NCI-H446 (cell line): ENCODE measurements around the gene RAB37.

ENCODE experiments used
- DNase-seq, 2 experiments: peaks; one replicate each; lab custom pipeline; 2025; lab: John Stamatoyannopoulos, UW

Gene RAB37, protein sequence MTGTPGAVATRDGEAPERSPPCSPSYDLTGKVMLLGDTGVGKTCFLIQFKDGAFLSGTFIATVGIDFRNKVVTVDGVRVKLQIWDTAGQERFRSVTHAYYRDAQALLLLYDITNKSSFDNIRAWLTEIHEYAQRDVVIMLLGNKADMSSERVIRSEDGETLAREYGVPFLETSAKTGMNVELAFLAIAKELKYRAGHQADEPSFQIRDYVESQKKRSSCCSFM

DNA sequence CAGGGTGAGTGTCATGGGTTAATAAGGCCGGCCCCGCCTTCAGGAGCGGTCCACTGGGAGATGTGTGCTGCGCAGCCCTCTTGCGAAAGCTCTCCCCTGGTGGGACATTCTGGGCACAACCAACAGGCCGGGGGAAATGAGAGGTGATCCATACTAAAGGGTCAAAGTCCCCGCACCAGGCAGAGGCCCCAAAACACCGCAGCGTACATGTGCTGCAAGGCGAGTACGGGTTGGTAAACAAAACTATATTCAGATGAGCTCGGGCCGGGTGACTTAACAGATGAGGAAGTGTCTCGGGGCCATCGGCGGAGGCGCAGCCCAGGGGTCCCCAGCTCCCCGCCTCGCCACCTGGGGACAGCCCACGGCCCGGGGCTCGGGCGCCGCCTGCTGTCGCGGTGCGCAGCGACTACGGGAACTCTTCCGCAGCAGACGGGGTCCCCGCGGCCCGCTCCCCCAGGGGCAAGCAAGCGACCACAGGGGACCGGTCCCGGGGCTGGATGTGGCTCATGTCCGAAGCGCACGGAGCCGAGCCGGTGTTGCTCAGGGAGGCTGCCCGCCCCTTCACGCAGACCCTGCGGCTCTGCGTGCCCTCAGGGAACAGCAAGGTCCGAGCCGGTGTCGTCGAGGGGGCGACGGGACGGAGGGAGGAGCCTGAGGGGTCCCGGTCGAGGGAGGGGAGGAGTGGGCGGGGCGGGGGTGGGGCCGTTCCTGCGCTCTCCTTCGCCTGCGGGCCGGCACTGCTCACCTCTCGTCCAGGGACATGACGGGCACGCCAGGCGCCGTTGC, at the start of gene RAB37:
RAB37 (plus strand) TSS at position 744 of the 786 bp plus-strand sequence; CDS start at position 761, 17 bp downstream.
- no peak for DNase-seq

DNA sequence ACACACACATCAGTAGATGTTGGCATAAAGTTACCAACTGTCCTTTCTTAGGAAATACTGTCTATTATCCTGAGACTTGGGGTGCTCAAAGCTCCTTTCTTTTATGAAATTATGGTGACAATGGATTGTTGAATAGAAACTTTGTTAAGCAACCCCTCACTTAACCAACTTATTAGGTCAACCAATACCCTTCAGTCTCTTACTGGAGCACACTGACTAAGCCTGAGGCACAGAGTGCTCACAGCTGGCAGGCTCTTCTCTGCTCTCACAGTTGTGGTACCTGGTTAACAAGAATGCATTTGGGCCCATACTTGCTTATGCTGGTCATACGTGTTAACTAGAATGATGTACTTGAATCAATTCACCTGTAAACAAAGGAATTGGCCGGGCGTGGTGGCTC, 49.2 kb upstream of the RAB37 start:
- no peak for DNase-seq

DNA sequence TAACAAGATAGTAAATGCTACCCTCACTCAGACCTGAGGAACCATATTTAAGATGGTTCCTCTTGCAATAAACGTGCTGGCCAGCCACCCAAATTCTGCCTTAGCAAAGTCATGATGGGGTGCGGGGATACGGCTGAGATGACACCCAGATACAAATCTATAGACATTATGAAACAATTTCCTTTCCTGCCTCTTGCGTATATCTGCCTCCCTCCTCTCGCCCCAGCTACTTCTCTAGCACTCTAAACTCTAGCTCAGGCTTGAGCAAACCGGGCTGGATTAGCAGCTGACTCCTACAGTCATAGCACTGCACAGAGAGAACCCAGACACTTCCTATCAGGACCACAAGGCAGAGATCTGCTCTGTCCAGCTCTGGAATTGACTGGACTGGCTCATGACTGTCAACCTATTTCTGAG, 46.6 kb upstream of the RAB37 start:
- no peak for DNase-seq

DNA sequence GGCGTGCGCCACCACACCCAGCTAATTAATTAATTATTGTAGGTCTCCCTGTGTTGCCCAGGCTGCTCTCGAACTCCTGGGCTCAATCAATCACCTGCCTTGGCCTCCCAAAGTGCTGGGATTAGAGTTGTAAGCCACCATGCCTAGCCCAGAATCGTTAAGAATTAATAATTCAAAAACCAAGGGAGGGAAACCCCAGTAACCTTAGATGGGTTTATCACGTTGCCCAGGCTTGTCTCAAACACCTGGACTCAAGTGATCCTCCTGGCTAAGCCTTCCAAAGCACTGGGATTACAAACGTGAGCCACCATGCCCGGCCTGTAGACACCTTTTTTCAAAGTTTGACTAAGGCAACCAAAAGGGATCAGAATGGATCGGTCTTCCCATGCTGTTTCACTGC, 45.9 kb upstream of the RAB37 start:
- no peak for DNase-seq

DNA sequence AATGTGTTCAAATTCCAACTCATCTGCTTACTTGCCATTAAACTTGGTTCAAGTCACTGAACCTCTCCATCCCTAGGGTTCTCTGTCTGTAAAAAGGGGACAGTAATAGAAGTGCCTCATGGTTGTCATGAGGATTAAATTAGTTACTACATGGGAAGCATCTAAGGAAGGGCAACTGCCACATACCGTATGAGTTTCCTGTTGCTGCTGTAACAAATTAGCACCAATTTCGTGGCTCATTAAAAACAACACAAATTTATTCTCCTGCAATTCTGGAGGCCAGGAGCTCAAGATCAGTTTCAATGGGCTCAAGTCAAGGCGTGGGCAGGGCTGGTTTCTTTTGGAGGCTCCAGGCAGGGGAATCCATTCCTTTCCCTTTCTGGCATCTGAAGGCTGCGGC, 43.0 kb upstream of the RAB37 start:
- no peak for DNase-seq

DNA sequence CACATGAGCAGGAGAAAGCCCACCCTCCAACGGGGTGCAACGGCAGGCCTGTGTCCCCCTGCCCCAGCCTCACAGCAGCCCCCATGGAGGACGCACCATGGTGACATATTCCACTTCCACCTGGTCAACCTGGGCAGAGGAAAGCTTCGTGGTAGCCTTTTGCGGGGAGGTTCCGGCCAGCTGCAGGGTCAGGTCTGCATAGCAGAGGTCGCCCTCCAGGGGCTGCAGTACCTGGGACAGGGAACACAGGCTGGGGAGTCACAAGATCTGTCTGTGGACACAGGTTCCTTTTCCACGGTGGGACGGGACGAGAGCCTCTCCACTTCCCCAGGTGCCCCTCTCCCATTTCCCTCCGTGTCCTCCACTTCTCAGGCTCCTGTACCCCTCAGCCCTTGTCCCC, 41.4 kb upstream of the RAB37 start:
- no peak for DNase-seq

DNA sequence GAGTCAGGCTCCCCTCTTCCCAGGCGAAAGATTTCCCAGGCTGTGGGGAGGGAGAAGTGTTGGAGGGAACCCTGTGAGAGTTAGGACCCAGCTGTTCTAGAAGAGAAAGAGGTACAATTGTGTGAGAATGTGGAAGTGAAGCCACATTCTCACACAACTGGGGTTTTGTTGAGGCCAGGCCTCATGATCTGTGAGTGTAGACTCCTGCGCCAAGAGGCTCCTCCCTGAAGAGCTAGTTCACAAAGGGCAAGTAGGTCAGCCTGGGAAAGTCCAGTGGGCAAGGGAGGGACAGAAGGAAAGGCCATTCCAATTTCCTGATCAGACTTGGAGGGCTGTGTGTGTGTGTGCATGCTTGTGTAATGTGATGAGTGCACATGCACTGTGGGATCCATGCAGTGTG, 39.5 kb upstream of the RAB37 start:
- DNase-seq: no peak

DNA sequence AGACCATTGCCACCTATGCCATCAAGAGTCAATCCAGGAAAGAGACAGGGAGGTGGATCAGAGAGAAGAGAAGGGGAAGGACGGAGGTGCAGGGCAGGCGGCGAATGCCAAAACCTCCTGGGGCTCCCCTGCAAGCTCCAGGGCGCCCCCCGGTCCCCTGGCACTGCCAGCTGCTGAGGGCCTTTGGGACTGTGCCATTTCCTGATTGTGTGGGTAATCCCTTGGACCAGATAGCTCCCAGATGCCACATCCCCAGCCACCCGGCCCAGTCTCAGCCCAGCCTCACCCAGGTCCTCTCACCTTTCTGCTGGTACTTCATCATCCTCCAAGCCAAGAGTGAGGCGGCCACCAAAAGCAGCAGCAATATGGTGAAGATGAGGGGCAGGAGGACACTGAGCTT, 39.0 kb upstream of the RAB37 start:
- no peak for DNase-seq

DNA sequence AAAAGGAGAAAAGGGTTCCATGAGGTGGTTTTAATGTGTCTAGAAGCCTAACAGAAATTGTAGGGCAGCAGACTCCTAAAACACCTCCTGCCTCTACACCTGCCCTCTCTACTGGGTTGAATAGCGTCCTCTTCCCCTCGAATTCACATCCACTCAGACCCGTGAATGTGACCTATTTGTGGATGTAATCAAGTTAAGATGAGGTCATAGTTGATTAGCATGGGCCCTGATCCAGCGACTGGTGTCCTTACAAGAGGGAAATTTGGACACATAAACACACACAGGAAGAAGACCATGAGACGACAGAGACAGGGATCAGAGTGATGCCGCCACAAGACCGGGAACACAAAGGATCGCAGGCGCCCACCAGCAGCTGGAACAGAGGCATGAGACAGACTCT, 37.8 kb upstream of the RAB37 start:
- DNase-seq: no peak

DNA sequence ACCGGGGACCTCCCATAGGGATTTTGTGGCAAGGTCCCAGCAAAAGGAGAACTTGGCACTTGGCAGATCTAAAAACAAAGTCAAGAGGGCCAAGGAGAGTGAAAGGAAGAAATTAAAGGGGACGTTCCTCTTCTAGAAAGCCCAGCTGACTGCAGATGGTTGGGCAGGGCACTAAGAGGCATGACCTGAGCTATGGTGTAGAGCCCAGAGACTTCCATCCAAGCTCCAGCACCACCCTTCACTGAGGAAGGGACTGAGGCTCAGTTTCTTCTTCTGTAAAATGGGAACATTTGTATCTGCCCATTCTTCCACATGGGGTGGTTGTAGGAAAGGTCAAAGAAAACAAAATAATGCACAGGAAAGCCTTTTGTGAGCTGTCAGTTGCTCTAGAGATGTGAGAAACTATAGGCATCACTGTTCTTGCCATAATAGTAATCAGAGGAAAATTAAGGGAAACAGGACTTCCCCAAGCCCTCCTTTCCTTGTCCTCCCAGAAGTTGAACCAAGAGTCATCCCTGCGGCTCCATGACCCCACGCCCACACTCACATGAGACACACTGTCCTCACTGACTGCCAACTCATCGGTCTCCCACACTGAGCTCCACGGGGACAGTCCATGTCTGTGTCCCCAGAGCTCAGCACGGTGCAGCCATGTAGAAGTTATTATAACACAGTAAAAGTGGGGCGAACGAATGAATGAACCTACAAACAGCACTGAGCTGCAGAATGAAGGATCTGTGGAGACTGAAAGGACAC, 34.8 kb upstream of the RAB37 start:
- DNase-seq: no peak

DNA sequence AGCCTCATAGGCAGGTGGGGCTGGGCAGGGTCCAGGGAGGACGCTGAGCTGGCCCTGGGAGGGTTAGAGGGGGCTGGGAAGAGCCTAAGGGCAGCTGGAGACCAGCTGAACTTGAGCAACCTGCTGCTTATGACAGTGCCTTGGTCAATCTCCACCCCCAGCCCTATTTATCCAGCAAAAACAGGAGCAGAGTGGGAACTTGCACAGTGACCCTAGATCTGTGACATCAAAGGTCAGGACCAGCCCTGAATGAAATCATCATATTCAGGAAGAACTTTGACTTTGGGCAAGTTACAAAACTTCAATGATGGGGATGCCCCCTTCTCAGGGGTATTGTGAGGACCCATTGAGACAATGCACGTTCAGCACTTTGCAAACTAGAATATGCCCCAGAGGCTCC, 33.7 kb upstream of the RAB37 start:
- DNase-seq: no peak

DNA sequence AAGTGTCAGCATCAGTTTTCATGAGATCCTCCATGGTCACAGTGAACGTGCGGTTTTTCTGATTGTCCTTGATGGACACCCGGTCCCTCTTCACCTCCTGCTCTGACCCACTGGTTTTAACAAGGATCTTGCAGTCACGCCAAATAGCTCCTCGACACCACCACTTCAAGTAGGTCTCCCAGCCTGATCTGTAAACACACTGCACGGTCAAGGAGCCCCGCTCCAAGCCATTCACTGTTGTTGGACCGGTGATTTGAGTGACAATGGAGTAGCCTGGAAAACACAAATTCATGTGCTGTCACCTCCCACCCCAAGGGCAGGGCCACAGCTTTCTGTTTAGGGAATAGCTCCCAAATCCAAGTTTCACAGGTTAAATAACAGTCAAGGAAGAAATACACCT, 32.5 kb upstream of the RAB37 start:
- DNase-seq: no peak

DNA sequence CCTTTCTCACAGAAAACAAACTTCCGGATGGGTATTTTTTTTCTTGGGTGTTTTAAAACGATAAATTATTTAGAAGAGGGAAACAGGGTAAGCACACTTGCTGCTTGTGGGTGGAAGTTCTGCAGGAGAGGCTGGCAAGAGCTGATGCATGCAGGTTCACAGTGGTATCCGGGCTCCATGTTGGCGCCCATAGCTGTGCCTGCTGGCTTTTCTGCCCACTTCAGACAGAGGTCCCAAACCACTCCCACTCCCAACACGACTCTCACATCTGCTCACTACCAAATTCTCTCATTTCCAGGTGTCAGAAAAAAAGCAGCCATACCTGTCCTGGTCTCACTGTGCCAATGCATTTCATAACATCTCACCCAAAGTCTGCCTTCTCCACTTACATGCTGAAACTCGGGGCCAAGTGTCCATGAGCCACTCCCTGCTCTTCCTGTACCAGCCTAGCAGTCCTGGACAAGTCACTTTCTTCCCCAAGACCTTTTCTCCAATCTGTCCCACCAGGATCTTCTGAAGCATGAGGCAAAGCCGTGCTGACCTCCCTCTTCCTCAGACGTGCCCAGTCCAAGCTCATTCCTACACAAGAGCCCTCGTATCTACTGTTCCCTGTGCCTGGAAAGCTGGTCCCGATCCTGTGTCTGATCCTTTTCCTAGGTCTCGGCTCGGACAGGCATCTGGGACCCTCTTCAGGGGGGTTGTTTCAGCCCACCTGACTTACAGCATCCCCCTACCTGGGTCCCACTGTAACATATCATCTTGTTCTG, 25.8 kb upstream of the RAB37 start:
- no peak for DNase-seq

DNA sequence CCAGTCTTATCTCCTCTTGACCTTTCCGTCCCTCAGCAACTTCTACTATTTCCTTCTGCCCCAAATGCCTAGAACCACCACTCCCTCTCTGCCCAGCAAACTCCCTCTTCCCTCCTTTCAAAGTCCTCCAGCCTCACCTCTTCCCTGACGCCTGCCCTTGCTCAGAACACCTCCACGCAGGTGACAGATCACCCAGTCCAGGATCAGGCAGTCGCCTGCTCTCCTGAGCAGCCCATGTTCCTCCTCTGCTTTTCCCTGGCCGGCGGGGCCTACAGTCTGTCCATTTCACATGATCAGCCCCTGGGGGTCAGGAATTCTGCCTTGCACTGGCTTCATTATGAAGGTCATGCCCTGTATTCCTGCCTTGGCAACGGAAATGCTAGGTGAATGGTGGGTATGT, 24.8 kb upstream of the RAB37 start:
- DNase-seq: no peak

DNA sequence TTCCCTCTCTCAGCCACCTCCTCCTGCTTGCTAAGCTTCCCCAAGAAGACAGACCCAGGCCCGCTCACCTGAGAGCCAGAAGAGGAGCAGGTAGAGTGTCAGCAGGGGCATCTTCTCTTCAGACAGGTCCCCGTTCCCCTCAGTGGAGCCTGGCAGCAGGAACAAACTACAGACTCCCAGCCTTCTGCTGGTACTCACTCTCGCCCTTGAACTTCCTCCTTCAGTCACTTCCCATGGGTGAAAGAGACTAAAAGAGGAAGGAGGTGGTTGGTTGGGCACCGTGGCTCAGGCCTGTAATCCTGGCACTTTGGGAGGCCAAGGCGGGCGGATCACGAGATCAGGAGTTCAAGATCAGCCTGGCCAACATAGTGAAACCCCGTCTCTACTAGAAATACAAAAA, 24.3 kb upstream of the RAB37 start, which contains the start of gene CD300LF:
CD300LF (minus strand) TSS at position 168 of the 400 bp plus-strand sequence; CDS start at position 111, 57 bp downstream.
- no peak for DNase-seq

DNA sequence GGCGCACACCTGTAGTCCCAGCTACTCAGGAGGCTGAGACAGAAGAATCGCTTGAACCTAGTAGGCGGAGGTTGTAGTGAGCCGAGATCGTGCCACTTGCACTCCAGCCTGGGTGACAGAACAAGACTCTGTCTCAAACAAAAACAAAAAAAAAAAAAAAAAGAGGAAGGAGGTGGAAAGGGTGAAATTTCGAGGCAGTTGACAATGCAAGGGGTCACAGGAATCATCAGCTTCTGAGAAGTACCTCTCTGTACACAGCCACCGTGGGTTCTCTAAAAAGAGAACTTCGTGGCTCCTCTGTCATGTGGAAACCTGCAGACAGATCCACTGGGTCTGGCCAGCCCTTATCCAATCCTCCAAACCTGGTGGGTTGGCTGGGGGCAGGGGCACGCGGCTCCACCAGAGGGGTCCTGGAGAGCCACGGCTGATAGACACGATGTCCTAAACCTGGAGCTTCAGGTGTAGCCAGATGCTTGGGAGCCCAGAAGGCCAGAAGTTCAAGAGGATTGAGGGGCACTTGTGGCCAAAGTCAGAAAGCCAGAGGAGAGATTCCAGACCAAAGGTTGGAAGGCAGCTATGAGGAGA, 23.8 kb upstream of the RAB37 start:
- DNase-seq: no peak

DNA sequence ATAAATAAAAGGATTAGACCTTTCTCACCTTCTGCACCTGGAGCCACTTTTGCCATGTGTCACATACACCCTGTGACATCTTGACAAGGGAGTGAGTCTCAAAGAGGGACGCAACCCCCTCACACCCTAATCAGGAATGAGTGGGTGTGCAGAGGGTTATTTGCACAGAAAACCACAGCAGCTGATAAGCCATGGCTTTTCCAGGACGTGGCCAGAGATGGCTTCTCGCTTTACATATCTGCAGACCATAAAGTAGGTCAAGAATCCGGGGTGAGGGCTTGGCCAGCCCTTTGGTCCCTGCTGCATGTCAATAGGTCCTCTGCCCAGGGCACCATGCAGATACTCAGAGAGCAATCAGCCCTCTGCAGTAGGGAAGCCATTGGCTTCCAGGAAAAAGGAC, 21.9 kb upstream of the RAB37 start:
- no peak for DNase-seq

DNA sequence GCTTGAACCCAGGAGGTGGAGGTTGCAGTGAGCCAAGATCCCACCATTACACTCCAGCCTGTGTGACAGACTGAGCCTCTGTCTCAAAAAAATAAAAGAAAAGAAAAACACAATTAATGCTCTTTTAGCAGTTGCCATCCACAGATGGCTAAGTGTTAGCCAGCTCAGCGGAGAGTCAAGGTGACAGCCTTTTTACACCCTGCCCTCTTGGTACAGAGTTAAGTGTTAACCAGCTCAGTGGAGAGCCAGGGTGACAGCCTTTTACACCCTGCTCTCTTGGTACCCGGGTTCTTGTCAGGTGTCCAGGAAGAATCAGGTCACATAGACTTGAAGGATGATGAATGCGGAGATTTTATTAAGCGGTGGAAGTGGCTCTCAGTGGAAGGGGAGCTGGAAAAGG, 16.6 kb upstream of the RAB37 start:
- DNase-seq: no peak

DNA sequence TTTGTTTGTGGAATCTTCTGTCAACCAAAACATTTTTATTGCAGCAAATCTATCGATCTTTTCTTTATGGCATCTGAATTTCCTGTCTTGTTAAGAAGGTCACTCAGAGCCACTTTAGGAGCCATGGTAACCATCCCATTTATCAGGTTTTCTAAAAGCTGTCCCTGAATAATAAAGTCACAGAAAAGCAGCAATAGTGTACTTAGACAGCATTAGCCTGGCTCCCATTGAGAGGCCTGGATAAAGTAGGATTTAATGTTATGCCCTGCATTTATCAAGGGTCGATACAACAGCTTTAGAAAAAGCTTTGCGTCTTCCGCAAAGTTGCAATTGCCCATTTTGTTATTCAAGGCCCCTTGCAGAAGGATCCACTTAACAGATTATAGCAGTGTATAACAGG, 14.3 kb upstream of the RAB37 start:
- no peak for DNase-seq

DNA sequence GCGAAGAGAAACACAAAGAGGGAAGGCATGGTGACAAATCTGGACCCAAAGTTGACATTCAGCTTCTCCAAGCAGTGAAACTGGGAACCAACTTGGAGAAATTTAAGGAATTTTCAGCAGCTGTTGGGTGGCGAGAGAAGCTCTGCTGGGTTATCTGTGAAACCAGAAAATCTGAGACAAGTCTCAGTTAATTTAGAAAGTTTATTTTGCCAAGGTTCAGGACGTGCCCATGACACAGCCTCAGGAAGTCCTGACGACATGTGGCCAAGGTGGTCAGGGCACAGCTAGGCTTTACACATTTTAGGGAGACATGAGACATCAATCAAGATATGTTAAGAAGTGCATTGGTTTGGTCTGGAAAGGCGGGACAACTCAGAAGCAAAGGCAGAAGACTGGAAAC, 13.2 kb upstream of the RAB37 start:
- no peak for DNase-seq

DNA sequence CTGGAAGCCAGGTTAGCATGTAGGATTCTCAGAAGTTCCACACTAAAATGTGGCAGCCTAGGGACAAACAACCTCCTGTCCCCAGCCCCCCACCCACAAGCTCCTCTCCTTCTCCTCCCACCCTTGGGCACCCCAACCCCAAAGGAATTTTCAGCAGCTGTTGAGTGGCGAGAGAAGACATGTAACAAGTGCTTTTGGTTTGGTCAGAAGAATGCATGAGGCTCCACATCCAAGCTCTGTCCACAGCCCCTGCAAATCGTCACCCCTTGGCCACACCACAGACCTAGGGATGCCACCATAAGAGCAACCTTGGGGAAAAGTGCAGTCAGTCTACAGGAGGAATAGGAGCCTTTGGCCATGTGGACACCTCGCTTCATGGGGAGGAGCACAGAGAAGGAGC, 11.9 kb upstream of the RAB37 start:
- no peak for DNase-seq
